ENCODE results near the gene GTSE1. TPM values are rescaled to one million over a fixed set of nuclear protein-coding genes. Genes with fewer than 3 reads are reported as not detected.

GTSE1 gene
- total and polyA plus RNA-seq, 2 donors (not counting 1 experiment from before 2014, with no cell fraction given): 0.17 to 0.39 TPM

DNA sequence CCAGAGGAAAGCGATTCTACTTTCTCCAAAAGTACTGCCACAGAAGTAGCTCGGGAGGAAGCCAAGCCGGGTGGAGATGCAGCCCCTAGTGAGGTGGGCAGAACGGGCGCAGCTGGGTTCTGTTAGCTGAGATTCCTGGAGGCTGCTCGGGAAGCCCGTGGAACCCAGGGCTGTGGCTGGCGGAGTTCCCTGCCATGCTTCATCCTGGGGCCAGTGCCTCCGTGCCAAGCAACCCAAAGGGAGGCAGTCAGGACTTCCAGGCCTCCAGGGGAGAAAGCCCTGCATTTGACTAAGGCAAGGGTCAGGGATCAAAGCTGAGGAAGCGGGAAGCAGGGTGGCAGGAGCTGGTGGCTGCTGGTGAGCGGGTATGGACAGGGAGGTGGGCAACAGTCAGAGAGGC is 32.1 kb downstream of the GTSE1 start:
- WGBS (ENCODE audit: insufficient coverage): 96% methylated on average over 11 of the region's 11 CpGs
- no peak overlapping the region for H3K4me2 ChIP-seq (replicated peaks; ENCODE audit: low read depth, low read length, poor library complexity, severe bottlenecking)
- H4K20me1 ChIP-seq (ENCODE audit: control insufficient read depth, insufficient read depth, low read length, poor library complexity, severe bottlenecking): no peaks in the 10 kb centered on the region
- no peaks in the 10 kb centered on the region for H3K79me2 ChIP-seq (ENCODE audit: control insufficient read depth, insufficient read depth, low read length)
- ChIA-PET CTCF (no interaction called here), POLR2A (no interaction called here)
- no peak overlapping the region for H3K9ac ChIP-seq (ENCODE audit: low read length)
- no peak overlapping the region for H3K27ac ChIP-seq (ENCODE audit: low read length in 2 of 2)
- no peak overlapping the region for H3K4me3 Mint-ChIP-seq
- DNase-seq (no peak), ATAC-seq (ENCODE audit: low read depth) (no peak)
- no peaks in the 10 kb centered on the region for H3K36me3 ChIP-seq (replicated peaks in 1 of 2; ENCODE audit: control extremely low read depth in 1 of 2, control insufficient read depth in 1 of 2, extremely low read depth in 1 of 2, insufficient read depth in 2 of 2, low read length in 1 of 2)
- H3K4me1 ChIP-seq (ENCODE audit: control insufficient read depth in 2 of 2, insufficient read depth in 2 of 2, low read length in 2 of 2): no peaks in the 10 kb centered on the region
- TF ChIP-seq, protein P1, sequence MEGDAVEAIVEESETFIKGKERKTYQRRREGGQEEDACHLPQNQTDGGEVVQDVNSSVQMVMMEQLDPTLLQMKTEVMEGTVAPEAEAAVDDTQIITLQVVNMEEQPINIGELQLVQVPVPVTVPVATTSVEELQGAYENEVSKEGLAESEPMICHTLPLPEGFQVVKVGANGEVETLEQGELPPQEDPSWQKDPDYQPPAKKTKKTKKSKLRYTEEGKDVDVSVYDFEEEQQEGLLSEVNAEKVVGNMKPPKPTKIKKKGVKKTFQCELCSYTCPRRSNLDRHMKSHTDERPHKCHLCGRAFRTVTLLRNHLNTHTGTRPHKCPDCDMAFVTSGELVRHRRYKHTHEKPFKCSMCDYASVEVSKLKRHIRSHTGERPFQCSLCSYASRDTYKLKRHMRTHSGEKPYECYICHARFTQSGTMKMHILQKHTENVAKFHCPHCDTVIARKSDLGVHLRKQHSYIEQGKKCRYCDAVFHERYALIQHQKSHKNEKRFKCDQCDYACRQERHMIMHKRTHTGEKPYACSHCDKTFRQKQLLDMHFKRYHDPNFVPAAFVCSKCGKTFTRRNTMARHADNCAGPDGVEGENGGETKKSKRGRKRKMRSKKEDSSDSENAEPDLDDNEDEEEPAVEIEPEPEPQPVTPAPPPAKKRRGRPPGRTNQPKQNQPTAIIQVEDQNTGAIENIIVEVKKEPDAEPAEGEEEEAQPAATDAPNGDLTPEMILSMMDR (IDR thresholded peaks at IDR 0.05): no peak
- no peak for TF ChIP-seq EZH2 (IDR thresholded peaks at IDR 0.05; ENCODE audit: borderline replicate concordance, insufficient read depth, low read depth, low read length, poor library complexity, severe bottlenecking)
- H3K27me3 Mint-ChIP-seq: no peaks in the 10 kb centered on the region
- H3K4me1 Mint-ChIP-seq: no peaks in the 10 kb centered on the region
- intact Hi-C loops (cut with micrococcal nuclease): no loop called here
- no peaks in the 10 kb centered on the region for H3K9me3 ChIP-seq (ENCODE audit: control extremely low read depth in 1 of 3, control insufficient read depth in 2 of 3, insufficient read depth in 1 of 3, low read length in 2 of 3)
- no peaks in the 10 kb centered on the region for H3K27me3 ChIP-seq (replicated peaks in 1 of 4; ENCODE audit: control extremely low read depth in 1 of 4, control insufficient read depth in 3 of 4, insufficient read depth in 4 of 4, low read length in 3 of 4)
- no peaks in the 10 kb centered on the region for H3K9me3 Mint-ChIP-seq (ENCODE audit: insufficient read depth)
- no peak overlapping the region for H3K4me3 ChIP-seq (ENCODE audit: control extremely low read depth in 1 of 5, extremely low read depth in 1 of 5, insufficient read depth in 1 of 5, low read depth in 2 of 5, low read length in 4 of 5)
- H3K27ac Mint-ChIP-seq: no peak overlapping the region
- H2AFZ ChIP-seq (ENCODE audit: insufficient read depth, low read depth, low read length, poor library complexity, severe bottlenecking): no peak overlapping the region

DNA sequence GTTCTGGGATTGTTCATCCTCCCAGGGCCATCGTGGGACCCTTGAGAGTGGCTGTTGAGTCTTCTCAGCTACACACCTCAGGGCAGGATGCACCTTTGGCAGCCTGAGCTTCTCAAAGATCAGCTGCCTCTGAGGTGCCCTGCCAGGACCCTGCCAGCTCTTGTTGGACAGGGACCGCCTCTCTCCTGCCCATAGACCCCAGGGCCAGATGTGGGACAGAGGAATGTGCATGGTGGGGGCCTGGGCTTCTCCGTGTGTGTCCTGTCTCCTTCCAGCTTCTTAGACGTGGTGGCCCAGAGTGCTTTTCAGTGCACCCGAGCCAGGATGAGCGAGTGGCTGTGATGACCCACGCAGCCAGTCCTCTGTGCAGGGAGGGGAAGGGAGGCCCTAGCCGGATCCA is 32.9 kb downstream of the GTSE1 start:
- Mint-ChIP-seq H3K4me1 (peaks cover 3% of the 10 kb centered on the region), H3K27ac (no peak overlapping the region), H3K9me3 (ENCODE audit: insufficient read depth) (no peaks in the 10 kb centered on the region), H3K4me3 (no peak overlapping the region), H3K27me3 (no peaks in the 10 kb centered on the region)
- no peak overlapping the region for H3K4me3 ChIP-seq (ENCODE audit: control extremely low read depth in 1 of 5, extremely low read depth in 1 of 5, insufficient read depth in 1 of 5, low read depth in 2 of 5, low read length in 4 of 5)
- H3K79me2 ChIP-seq (ENCODE audit: control insufficient read depth, insufficient read depth, low read length): no peaks in the 10 kb centered on the region
- CTCF ChIA-PET: no interaction called here
- no peaks in the 10 kb centered on the region for H3K36me3 ChIP-seq (replicated peaks in 1 of 2; ENCODE audit: control extremely low read depth in 1 of 2, control insufficient read depth in 1 of 2, extremely low read depth in 1 of 2, insufficient read depth in 2 of 2, low read length in 1 of 2)
- H3K27me3 ChIP-seq (replicated peaks in 1 of 4; ENCODE audit: control extremely low read depth in 1 of 4, control insufficient read depth in 3 of 4, insufficient read depth in 4 of 4, low read length in 3 of 4): no peaks in the 10 kb centered on the region
- H2AFZ ChIP-seq (ENCODE audit: insufficient read depth, low read depth, low read length, poor library complexity, severe bottlenecking): no peak overlapping the region
- H3K9ac ChIP-seq (ENCODE audit: low read length): no peak overlapping the region
- POLR2A ChIA-PET: no interaction called here
- TF ChIP-seq, protein P1 (IDR thresholded peaks at IDR 0.05): no peak
- no peak for TF ChIP-seq EZH2 (IDR thresholded peaks at IDR 0.05; ENCODE audit: borderline replicate concordance, insufficient read depth, low read depth, low read length, poor library complexity, severe bottlenecking)
- ATAC-seq (ENCODE audit: low read depth) (no peak), DNase-seq (no peak)
- no peak overlapping the region for H3K4me2 ChIP-seq (replicated peaks; ENCODE audit: low read depth, low read length, poor library complexity, severe bottlenecking)
- WGBS (ENCODE audit: insufficient coverage): 98% methylated on average over 6 of the region's 8 CpGs
- no peaks in the 10 kb centered on the region for H3K9me3 ChIP-seq (ENCODE audit: control extremely low read depth in 1 of 3, control insufficient read depth in 2 of 3, insufficient read depth in 1 of 3, low read length in 2 of 3)
- H3K27ac ChIP-seq (ENCODE audit: low read length in 2 of 2): no peak overlapping the region
- H3K4me1 ChIP-seq (ENCODE audit: control insufficient read depth in 2 of 2, insufficient read depth in 2 of 2, low read length in 2 of 2): peaks cover 0 to under 1% of the 10 kb centered on the region in 2 donors
- no peaks in the 10 kb centered on the region for H4K20me1 ChIP-seq (ENCODE audit: control insufficient read depth, insufficient read depth, low read length, poor library complexity, severe bottlenecking)
- intact Hi-C loops (cut with micrococcal nuclease): no loop called here

All from B cell (primary cell).